Left ventricle myocardium superior (tissue), 1 donor: ENCODE results near the gene MYLK2. TPM values are rescaled to one million over a fixed set of nuclear protein-coding genes. Genes with fewer than 3 reads are reported as not detected.
"Not testable (repeated sequence)": the region's sequence is repeated elsewhere in the genome, so short reads cannot be mapped to it uniquely, and the experiment has no call there.

Experiments
- ATAC-seq: fragments of 200-7000 bp; cut with Tn5 transposase; one replicate; pipeline ENCODE4 v1.9.1; 2020; ENCODE audit warnings: mild to moderate bottlenecking, moderate library complexity
- DNase-seq: peaks from one replicate; pipeline ENCODE4 v3.0.0-alpha.2; 2020
- intact Hi-C: fragments of 100-400 bp; cut with micrococcal nuclease; formaldehyde crosslinking; loops from one replicate; pipeline ENCODE4 v1.11.0; 2022
- total RNA-seq: library from RNA; stranded (reverse); fragmentation: NEBNext Ultra II Directional; extraction: Animal tissue kit (Norgen Biotek cat#: 25700); gene quantifications from one replicate; pipeline ENCODE4 v1.2.1, GENCODE V29; 2021
- donor health status: DM: no; HTN: yes; CAD: no; lungs with severe emphysema.

Gene MYLK2
- total RNA-seq, 1 donor from 2014 or later = 0.10 TPM

DNA sequence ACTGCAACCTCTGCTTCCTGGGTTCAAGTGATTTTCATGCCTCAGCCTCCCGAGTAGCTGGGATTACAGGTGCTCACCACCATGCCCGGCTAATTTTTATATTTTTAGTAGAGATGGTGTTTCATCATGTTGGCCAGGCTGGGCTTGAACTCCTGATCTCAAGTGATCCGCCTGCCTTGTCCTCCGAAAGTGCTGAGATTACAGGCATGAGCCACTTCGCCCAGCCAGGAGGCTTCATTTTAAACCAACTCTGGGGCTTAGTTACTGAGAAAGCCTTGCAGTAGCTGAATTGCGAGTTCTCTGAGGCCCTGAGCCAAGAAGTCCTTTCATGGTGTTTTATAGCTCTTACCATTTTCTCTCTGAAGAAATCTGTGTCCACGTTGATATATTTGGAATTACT is 5.0 kb upstream of the MYLK2 start:
- DNase-seq, ATAC-seq, intact Hi-C loops: not testable (repeated sequence)

DNA sequence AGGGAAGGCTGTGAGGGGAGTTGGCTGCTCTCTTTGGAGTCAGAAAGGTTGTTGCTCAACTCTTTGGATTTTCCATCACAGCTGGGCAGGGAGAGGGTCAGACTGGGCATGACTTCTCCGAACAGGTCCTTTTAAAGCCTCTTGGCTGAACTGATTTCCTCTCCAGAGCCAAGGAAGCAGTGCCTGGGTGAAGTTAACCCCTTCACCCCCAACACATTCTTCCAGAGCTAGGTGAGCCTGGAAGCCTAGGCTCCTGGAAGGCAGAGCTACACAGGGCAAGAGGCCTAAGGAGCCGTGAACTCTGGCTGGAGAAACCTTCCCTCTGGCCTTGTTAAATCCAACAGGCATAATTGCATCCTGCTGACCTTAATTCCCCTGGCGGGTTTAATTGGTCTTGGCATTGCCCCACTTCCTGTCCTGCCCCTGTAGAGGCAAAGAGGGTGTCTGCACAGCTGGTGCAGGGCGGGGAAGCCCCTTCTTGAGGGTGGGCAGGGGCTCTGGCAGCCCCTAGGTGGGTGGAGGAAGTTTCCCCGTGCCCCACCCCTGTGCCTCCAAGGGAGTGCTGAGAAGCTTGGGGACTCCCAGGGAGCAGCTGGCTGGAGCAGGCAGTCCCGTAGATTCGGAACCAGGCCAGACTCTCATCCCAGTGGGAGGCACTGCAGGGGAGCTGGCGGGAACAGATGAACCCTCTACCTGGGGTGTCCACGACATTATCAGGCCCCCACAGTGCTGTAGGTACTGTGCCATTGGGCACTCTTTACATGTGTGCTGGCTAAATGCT is 3.6 kb upstream of the MYLK2 start:
- ATAC-seq (peak; percentile 11), DNase-seq (no peak)
- intact Hi-C loops = no loop called here

DNA sequence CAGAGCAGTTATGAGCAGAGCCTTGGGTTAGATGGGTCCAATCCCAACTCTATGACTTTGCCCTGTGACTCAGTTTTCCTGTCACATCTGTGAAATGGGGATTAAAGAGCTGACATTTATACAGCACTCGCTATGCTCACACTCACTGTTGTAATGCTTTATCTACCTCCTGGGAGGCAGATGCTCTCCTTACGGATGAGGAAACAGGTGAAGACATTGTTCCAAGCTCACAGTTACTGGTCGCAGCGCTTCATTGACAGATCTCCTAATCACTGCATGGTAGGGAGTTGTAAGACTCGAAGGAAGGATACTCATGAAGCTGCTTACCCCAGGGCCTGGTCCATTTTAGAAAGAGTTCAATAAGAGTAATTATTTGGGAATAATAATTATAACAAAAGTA is 2.9 kb upstream of the MYLK2 start:
- DNase-seq = no peak
- intact Hi-C loops = no loop called here
- ATAC-seq = no peak

DNA sequence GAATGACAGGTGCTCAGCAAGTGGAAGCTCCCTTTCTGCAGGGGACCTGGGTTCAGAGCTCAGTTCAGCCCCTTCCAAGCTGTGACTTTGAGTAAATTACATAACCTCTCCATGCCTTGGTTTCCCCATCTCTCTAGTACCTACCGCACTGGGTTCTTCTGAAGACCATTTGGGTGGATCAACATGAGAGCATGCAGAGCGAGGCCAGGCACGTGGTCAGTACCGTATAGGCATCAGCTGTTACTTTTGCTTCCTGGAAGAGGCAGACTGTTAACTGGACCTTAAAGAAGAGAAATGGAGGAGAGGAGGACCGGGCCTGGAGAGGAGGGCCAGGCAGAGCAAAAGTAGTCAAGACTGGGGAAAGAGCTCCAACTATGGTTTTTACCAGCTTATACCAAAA is 1.7 kb upstream of the MYLK2 start:
- DNase-seq = no peak
- no peak for ATAC-seq
- intact Hi-C loops = no loop called here

DNA sequence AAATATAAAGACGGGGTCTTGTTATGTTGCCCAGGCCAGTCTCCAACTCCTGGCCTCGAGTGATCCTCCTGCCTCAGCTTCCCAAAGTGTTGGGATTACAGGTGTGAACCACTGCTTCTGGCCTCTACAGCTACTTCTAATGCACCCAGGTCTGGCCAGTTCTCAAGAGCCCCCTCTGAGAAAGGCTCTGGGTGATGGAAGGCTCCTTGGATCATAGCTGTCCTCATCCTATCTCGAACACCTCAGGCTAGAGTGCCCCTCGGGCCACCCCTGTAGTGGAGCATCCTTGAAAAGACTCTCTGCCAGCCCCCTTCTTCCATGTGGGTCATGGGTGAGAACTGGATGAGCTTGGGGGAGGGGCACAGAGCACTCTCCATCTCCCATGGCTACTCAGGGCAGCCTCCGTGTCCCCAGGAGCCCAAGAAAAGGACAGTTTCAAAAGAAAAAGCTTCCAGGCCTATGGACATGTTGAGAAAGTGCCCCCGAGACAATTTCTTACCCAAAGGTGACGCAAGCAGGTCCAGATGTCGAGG is 714 bp upstream of the MYLK2 start:
- intact Hi-C loops = no loop called here
- DNase-seq = no peak
- ATAC-seq = no peak

DNA sequence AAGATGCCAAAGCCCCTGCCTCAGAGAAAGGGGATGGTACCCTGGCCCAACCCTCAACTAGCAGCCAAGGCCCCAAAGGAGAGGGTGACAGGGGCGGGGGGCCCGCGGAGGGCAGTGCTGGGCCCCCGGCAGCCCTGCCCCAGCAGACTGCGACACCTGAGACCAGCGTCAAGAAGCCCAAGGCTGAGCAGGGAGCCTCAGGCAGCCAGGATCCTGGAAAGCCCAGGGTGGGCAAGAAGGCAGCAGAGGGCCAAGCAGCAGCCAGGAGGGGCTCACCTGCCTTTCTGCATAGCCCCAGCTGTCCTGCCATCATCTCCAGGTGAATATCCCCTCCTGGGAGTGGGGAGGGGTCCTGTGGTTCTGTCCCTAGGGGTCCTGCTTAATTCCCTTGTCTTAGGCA is 1.1 kb downstream of the MYLK2 start:
- ATAC-seq (no peak), DNase-seq (no peak)
- intact Hi-C loops = no loop called here

DNA sequence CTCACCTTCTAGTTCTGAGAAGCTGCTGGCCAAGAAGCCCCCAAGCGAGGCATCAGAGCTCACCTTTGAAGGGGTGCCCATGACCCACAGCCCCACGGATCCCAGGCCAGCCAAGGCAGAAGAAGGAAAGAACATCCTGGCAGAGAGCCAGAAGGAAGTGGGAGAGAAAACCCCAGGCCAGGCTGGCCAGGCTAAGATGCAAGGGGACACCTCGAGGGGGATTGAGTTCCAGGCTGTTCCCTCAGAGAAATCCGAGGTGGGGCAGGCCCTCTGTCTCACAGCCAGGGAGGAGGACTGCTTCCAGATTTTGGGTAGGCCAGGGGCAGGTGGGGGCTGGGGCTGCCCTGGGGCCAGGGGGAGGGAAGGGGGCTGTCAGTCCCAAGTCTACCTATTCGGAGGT is 2.3 kb downstream of the MYLK2 start:
- no peak for DNase-seq
- intact Hi-C loops = no loop called here
- ATAC-seq = no peak

DNA sequence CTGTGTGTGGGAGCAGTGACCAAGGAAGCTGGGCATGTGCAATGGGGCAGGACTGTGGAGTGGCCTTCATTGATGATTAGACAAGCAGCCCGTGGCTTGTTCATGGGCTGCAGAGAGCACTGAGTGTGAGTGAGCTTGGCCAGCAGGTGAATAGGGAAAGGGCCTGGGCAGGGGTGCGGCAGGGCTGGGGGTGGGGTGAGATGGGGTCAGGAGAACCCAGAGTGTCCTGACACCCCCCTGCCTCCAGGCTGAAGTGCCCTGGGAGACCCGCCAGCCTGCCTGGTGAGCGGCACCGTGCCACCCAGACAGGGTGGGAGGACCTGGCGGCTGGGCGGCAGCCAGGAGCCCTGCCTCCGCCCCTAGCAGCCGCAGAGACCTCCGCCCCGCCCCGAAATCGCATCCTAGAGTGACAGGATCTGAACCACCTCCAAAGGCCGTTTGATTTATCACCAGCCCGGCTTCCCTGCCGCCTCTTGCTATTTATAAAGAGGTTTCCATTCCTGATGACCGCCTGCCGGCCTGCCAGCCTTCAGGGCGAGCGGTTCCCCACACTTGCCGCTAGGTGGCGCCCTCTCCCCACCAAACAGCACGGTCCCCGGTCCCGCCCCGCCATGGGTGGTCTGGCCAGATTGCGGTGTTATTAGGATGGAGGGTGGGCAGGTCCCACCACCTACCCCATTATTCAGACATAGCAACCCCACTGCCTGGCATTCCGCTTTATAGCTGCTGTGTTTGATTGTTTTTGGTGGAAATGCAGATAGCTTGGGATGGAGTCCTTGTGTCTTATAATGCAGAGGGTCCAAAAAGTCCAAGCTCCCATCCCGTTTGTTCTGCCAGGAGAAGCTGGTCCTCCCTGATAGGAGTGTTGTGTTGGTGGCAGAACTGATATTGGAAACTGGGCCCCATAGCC is 3.5 kb downstream of the MYLK2 start:
- DNase-seq = peak; percentile 92
- intact Hi-C loops = no loop called here
- peak; percentile 87 for ATAC-seq

DNA sequence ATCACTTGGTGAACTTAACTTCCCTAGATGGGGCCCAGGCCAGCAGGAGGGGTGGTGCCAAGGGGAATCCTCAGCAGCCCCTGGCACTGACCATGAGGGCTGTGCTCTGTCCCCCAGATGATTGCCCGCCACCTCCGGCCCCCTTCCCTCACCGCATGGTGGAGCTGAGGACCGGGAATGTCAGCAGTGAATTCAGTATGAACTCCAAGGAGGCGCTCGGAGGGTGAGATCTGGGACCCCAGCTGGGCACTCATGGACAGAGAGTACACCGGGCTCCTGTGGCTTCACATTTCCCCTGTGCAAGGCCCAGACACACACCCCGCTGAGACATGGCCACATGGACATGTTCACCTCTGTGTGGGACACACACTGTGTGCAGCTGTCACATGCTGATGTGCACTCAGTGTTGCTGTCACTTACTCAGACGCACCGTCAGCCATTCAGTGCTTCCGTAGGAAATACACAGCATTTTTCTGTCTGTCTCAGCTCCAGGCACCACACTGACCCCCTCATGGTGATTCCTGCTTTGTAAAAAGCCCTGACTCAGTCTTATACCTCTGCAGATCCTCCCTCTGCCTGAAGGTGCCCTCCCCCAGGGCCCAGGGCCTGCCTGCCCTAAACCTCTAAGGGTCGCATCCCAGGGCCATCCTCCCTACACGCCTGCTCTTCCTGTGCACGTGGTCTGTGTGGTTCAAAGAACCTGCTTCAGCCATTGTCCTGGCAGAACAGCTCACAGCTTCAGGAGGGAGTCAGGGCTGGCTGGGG is 4.4 kb downstream of the MYLK2 start:
- intact Hi-C loops = no loop called here
- ATAC-seq (no peak), DNase-seq (no peak)

DNA sequence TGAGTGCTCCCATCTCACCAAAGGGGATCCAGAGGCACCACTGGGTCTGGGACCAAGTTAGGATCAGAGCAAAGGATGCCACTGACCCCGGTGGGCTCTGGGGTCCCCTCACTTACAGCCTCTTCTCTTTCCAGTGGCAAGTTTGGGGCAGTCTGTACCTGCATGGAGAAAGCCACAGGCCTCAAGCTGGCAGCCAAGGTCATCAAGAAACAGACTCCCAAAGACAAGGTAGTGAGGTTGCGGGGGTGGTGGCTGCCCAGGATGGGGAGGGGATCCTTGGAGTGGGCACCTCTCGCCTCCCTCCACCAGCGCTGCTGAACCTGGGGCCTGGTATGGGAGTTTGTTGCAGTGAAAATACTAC is 4.9 kb downstream of the MYLK2 start:
- intact Hi-C loops = no loop called here
- ATAC-seq (no peak), DNase-seq (no peak)

DNA sequence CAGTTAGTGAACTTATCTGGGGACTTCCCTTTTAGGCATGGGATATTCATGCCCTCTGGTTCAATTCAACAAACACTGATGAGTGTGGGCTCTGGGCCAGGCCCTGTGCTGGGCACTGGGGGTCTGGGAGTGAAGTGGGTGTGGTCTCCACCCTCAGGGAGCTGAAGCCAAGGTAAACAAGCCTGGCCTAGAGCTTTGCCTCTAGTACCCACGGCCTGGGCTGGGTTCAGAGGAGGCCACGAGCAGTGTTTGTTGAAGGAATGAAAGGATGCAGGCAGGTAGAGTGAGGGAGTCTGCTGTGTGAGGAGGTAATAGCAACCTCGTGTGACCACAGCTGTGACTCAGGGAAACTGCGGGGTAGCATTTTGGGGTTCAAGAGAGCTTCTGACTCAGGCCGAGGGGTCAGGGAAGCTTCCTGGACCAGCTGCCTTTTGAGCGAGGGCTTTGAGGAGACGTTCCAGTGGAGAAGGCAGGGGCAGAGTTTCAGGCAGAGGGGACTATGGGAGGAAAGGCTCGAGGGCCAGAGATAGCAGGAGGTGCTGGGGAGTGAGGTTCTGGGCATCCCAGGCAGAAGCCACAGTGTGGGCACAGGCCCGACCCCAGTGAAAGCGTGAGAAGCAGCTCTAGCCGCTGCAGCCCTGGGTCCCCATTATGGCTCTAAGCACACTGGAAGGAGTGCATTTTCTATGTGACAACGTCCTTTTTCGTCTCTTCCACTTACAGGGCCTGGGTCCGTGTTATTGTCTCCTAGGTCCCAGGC is 5.6 kb downstream of the MYLK2 start:
- ATAC-seq = no peak
- no peak for DNase-seq
- intact Hi-C loops = no loop called here

DNA sequence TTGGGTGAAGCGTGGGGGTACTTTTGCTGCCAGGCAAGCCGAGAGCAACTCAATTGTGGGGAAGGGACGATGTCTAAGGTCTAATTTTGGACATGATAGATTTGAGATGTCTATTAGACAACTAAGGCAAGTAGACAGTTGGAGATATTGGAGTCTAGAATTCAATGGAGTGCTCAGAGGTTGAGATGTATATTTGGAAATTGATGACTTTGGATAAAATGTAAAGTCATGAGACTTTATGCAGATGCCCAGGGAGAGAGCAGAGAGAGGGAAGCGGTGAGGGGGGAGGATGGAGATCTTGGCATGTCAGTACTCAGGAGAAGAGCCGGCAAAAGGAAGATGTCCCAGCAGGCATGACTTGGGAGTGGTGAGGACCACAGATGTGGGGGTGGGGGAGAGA is 6.9 kb downstream of the MYLK2 start:
- DNase-seq (no peak), ATAC-seq (no peak)
- intact Hi-C loops = no loop called here

DNA sequence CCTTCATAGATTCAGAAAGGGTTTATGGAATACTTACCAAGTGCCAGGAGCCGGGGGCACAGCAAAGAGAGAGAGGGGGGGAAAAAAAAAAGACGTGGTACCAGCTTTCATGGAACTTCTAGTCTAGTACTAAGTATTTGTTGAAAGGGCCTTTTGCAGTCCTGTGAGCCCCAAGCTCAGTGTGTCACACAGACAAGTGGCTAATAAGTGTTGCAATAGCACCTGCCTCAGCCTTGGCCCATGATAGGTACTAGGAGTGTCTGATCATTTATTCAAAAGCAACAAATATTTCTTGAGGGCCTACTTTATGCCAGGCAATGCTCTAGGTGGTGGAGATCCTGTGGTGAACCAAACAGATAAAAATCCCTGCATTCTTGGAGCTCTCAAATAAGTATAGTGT is 7.9 kb downstream of the MYLK2 start:
- intact Hi-C loops = no loop called here
- DNase-seq = no peak

DNA sequence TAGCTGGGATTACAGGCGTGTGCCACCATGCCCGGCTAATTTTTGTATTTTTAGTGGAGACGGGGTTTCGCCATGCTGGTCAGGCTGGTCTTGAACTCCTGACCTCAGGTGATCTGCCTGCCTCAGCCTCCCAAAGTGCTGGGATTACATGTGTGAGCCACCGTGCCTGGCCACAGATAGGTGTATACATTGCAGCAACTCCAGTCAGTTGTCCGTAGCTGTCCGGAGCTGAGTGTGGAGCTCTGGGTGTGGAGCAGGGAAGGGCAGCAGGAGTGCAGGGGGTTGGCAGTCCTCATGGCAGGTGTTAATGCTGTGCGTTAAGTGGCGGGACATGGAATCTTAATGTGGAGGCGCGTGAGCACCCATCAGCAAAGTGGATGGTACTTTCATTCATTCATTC is 8.9 kb downstream of the MYLK2 start:
- intact Hi-C loops, ATAC-seq, DNase-seq: not testable (repeated sequence)

More for the DNA sequence above, 7.9 kb downstream of the MYLK2 start:
- no peak for ATAC-seq

DNA sequence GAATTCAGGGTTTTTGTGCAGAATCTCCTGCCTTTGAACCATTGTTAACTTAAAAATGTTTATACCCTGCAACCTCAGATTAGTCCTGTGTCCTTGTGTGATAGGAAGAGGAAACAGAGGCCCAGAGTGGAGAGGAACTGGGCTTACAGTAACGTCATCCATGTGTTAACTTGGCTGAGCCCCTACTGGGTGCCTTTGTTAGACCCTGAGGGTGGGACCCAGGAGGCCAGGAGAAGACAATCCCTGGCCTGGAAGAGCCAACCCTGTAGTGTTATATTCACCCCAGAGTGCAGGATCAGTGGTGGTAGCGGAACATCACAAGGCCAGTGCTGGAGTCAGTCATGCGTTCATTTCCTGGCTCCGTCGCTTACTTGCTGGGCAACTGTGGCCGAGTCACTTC is 10.6 kb downstream of the MYLK2 start:
- ATAC-seq = no peak
- no peak for DNase-seq
- intact Hi-C loops = no loop called here

DNA sequence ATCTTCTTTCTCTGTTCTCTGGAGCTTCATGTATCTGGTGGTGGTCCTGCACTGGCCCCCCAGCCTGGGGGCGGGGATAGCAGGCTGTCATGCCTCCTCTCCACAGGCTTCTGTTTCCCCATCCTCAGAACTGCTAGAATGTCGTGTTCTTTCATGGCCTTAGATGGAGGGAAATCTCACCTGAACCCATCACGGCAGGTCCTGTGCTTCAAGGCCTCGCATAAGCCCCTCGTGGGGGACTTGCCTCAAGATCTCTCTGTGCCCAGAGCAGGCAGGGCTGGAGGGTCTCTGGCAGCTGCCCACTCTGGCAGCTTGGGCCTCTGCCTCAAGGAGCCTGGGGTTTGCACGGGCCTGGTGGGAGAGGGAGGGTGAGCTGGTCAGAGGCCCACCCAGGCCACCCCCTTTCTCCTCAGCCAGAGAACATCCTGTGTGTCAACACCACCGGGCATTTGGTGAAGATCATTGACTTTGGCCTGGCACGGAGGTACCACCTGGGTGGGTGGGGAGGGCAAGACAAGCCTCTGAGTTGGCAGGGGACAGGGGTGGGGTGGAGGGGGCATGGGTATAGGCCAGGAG is 11.3 kb downstream of the MYLK2 start:
- intact Hi-C loops = no loop called here
- ATAC-seq = no peak
- DNase-seq = no peak

DNA sequence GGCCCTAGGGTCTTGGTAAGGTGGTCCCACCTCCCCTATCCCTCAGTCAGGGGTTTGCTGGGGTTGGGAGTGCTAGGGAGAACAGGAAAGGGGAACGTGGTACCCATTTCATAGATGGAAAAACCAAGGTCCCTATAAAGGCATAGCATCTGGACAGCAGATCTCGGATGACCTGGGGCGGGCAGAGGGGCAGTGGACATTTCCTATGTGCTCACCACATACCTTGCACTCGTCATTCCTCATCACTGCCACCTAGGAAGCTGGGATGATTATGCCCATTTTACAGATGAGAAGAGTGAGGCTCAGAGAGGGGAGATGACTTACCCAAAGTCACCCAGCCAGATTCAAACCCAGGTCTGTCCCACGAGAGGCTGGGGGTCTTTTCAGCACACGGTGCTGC is 12.1 kb downstream of the MYLK2 start:
- ATAC-seq = no peak
- DNase-seq = no peak
- intact Hi-C loops = no loop called here

DNA sequence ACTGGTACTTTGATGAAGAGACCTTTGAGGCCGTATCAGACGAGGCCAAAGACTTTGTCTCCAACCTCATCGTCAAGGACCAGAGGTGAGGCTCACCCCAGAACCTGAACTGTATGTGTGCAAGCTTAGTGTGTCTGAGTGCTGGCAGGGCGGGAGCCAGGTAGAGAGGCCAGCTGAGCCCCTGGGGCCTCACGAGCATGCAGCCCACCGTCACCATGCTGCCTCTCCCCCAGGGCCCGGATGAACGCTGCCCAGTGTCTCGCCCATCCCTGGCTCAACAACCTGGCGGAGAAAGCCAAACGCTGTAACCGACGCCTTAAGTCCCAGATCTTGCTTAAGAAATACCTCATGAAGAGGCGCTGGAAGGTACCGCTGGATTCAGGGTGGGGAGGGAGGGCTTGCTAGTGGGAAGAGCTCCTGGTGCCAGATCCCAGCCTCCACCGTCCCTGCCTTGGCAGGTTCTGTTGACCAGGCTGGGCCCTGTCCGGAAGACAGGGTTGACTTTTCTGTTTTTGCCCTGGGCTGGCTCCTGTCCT is 12.7 kb downstream of the MYLK2 start:
- no peak for DNase-seq
- intact Hi-C loops = no loop called here

More for the DNA sequence above, 12.7 kb downstream of the MYLK2 start:
- no peak for ATAC-seq
